ENCODE measurements around the gene SLC5A3. TPM values are rescaled to one million over a fixed set of nuclear protein-coding genes. Genes with fewer than 3 reads are reported as not detected.

The SLC5A3 gene
- polyA plus RNA-seq, 1 donor from 2014 or later = 18.2 TPM

DNA sequence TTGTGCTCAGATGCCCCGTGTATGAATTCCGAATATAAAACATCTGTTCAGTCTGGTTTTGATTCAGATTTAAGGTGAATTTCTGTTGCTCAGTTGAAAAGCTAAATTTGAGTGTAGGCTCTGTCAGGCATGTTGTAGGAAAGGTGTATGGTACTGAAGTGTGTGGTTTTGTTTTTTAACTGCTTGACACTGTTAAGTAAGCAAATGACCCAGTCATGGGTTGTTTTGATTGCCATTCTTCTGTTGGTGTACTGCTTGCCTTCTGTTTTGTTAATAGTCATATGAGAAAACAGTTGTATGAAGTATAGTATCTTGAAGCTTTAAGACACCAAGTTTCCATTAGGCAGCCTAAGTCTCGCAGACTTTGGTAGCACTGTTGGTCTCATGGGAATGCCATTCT lies 10.0 kb downstream of the SLC5A3 start:
- H3K36me3 ChIP-seq (ENCODE audit: insufficient read depth, low read length) = no peaks in the 10 kb centered on the region
- H3K27ac ChIP-seq (ENCODE audit: low read length) = no peak overlapping the region
- no peaks in the 10 kb centered on the region for H4K20me1 ChIP-seq (ENCODE audit: insufficient read depth)
- TF ChIP-seq MXI1 (conservative IDR thresholded peaks at IDR 0.05; ENCODE audit: poor library complexity, severe bottlenecking) (no peak), EZH2 (IDR thresholded peaks at IDR 0.05; ENCODE audit: borderline replicate concordance, insufficient read depth, low read length, poor library complexity, severe bottlenecking) (no peak), RAD21 (conservative IDR thresholded peaks at IDR 0.05) (no peak), POLR2AphosphoS5 (IDR thresholded peaks at IDR 0.05) (no peak), TAF1 (IDR thresholded peaks at IDR 0.05; ENCODE audit: low read depth) (no peak), SMC3 (conservative IDR thresholded peaks at IDR 0.05; ENCODE audit: poor library complexity) (no peak), REST (IDR thresholded peaks at IDR 0.05; ENCODE audit: borderline replicate concordance) (no peak)
- TF ChIP-seq, protein P1, sequence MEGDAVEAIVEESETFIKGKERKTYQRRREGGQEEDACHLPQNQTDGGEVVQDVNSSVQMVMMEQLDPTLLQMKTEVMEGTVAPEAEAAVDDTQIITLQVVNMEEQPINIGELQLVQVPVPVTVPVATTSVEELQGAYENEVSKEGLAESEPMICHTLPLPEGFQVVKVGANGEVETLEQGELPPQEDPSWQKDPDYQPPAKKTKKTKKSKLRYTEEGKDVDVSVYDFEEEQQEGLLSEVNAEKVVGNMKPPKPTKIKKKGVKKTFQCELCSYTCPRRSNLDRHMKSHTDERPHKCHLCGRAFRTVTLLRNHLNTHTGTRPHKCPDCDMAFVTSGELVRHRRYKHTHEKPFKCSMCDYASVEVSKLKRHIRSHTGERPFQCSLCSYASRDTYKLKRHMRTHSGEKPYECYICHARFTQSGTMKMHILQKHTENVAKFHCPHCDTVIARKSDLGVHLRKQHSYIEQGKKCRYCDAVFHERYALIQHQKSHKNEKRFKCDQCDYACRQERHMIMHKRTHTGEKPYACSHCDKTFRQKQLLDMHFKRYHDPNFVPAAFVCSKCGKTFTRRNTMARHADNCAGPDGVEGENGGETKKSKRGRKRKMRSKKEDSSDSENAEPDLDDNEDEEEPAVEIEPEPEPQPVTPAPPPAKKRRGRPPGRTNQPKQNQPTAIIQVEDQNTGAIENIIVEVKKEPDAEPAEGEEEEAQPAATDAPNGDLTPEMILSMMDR (IDR thresholded peaks at IDR 0.05; ENCODE audit: poor library complexity, severe bottlenecking) = no peak
- H3F3A ChIP-seq (ENCODE audit: insufficient read depth, low read length, poor library complexity, severe bottlenecking) = no peaks in the 10 kb centered on the region
- H3K4me2 ChIP-seq (ENCODE audit: low read length) = no peak overlapping the region
- H3K9me3 ChIP-seq (ENCODE audit: low read length) = no peaks in the 10 kb centered on the region
- H3K9me2 ChIP-seq (ENCODE audit: insufficient read depth, low read length) = no peaks in the 10 kb centered on the region
- H3K27me3 ChIP-seq (ENCODE audit: insufficient read depth, low read depth, low read length) = no peaks in the 10 kb centered on the region
- H2AFZ ChIP-seq (ENCODE audit: low read depth, low read length) = no peak overlapping the region
- no peak overlapping the region for H3K4me3 ChIP-seq (ENCODE audit: low read length)
- peaks cover 49% of the 10 kb centered on the region for H3K79me2 ChIP-seq (replicated peaks; ENCODE audit: insufficient read depth, low read length)
- no peak overlapping the region for H3K9ac ChIP-seq (ENCODE audit: low read length)

- Histone ChIP-seq H3K9me3 (ENCODE audit: low read length) (no peaks in the 10 kb centered on the region), H3K36me3 (ENCODE audit: insufficient read depth, low read length) (no peaks in the 10 kb centered on the region), H3K27me3 (ENCODE audit: insufficient read depth, low read depth, low read length) (no peaks in the 10 kb centered on the region), H3K9me2 (ENCODE audit: insufficient read depth, low read length) (no peaks in the 10 kb centered on the region), H2AFZ (ENCODE audit: low read depth, low read length) (no peak overlapping the region), H3K4me3 (ENCODE audit: low read length) (no peak overlapping the region), H4K20me1 (ENCODE audit: insufficient read depth) (no peaks in the 10 kb centered on the region), H3K27ac (ENCODE audit: low read length) (no peak overlapping the region), H3K4me2 (ENCODE audit: low read length) (no peak overlapping the region), H3F3A (ENCODE audit: insufficient read depth, low read length, poor library complexity, severe bottlenecking) (no peaks in the 10 kb centered on the region), H3K79me2 (replicated peaks; ENCODE audit: insufficient read depth, low read length) (peaks cover 62% of the 10 kb centered on the region), H3K9ac (ENCODE audit: low read length) (no peak overlapping the region)
- TF ChIP-seq POLR2AphosphoS5 (IDR thresholded peaks at IDR 0.05) (no peak), EZH2 (IDR thresholded peaks at IDR 0.05; ENCODE audit: borderline replicate concordance, insufficient read depth, low read length, poor library complexity, severe bottlenecking) (no peak), REST (IDR thresholded peaks at IDR 0.05; ENCODE audit: borderline replicate concordance) (no peak), MXI1 (conservative IDR thresholded peaks at IDR 0.05; ENCODE audit: poor library complexity, severe bottlenecking) (no peak), EP300 (conservative IDR thresholded peaks at IDR 0.05; ENCODE audit: poor library complexity, severe bottlenecking) (no peak), RAD21 (conservative IDR thresholded peaks at IDR 0.05) (no peak), TAF1 (IDR thresholded peaks at IDR 0.05; ENCODE audit: low read depth) (no peak), SMC3 (conservative IDR thresholded peaks at IDR 0.05; ENCODE audit: poor library complexity) (no peak)
- TF ChIP-seq, protein P1 (IDR thresholded peaks at IDR 0.05; ENCODE audit: poor library complexity, severe bottlenecking) = no peak
Observed at GRCh38 chr21:34085129-34085528, 11.8 kb downstream of the SLC5A3 start.

Measured in neural cell (in vitro differentiated cells).